Smooth muscle cell (in vitro differentiated cells): ENCODE measurements around the gene SCGB1D2. TPM values are rescaled to one million over a fixed set of nuclear protein-coding genes. Genes with fewer than 3 reads are reported as not detected.

Experiments used
- DNase-seq: peaks from one replicate; lab custom pipeline; 2025; ENCODE audit not compliant: unreplicated experiment; lab: John Stamatoyannopoulos, UW
- H2AFZ ChIP-seq: fragments of 200-600 bp; sonication (generic); 2 replicates; pipeline ENCODE4 v1.6.0; 2016; ENCODE audit warnings: antibody characterized with exemption, low read depth, mild to moderate bottlenecking
- H3F3A ChIP-seq: fragments of 200-600 bp; sonication (generic); 2 replicates; pipeline ENCODE4 v1.6.0; 2017; ENCODE audit warnings: antibody characterized with exemption, low read depth
- H3K27ac ChIP-seq: fragments of 200-600 bp; sonication (generic); 2 replicates; pipeline ENCODE4 v1.5.1; 2016; ENCODE audit warnings: low read depth, mild to moderate bottlenecking
- H3K27me3 ChIP-seq: fragments of 200-600 bp; sonication (generic); 2 replicates; pipeline ENCODE4 v1.6.1; 2016; ENCODE audit warnings: low read depth, mild to moderate bottlenecking
- H3K36me3 ChIP-seq: fragments of 200-600 bp; sonication (generic); 2 replicates; pipeline ENCODE4 v1.5.1; 2016; ENCODE audit warnings: low read depth
- H3K4me1 ChIP-seq: fragments of 200-600 bp; sonication (generic); 2 replicates; pipeline ENCODE4 v1.5.1; 2016; ENCODE audit warnings: low read depth
- H3K4me2 ChIP-seq: fragments of 200-600 bp; sonication (generic); 2 replicates; pipeline ENCODE4 v1.6.0; 2016; ENCODE audit warnings: mild to moderate bottlenecking
- H3K4me3 ChIP-seq: fragments of 200-600 bp; sonication (generic); 2 replicates; pipeline ENCODE4 v1.5.1; 2016; ENCODE audit warnings: mild to moderate bottlenecking
- H3K79me2 ChIP-seq: fragments of 200-600 bp; sonication (generic); 2 replicates; pipeline ENCODE4 v1.6.0; 2016; ENCODE audit warnings: low read depth, mild to moderate bottlenecking
- H3K9ac ChIP-seq: fragments of 200-600 bp; sonication (generic); 2 replicates; pipeline ENCODE4 v1.6.0; 2016; ENCODE audit warnings: low read depth
- H3K9me3 ChIP-seq: fragments of 200-600 bp; sonication (generic); replicated peaks from 2 replicates; pipeline ENCODE4 v1.5.1; 2016; ENCODE audit warnings: low read depth
- H4K20me1 ChIP-seq: fragments of 200-600 bp; sonication (generic); 2 replicates; pipeline ENCODE4 v1.6.0; 2016; ENCODE audit warnings: low read depth
- WGBS: methylation state at CpG from one replicate; pipeline ENCODE4 v1.1.7; 2016; ENCODE audit warnings: low lambda C conversion rate; 5-methylcytosine and 5-hydroxymethylcytosine counted together
- polyA plus RNA-seq: library from polyadenylated mRNA; unstranded; fragments of >200 nt; fragmentation: Nextera tagmentation; extraction: Ambion mirVana; gene quantifications from 2 replicates; pipeline ENCODE4 v1.2.1, GENCODE V29; 2016
- total RNA-seq: library from RNA; depleted of rRNA; stranded (reverse); fragments of >200 nt; gene quantifications from 2 replicates; pipeline ENCODE4 v1.2.3, GENCODE V29; 2014
- TF ChIP-seq, protein P1 (sequence below): fragments of 200-600 bp; sonication (generic); IDR thresholded peaks from 2 replicates; pipeline ENCODE4 v1.5.1; 2017; ENCODE audit warnings: borderline replicate concordance, mild to moderate bottlenecking, antibody characterized with exemption; ENCODE audit not compliant: insufficient read depth, poor library complexity, severe bottlenecking

SCGB1D2 gene
- total and polyA plus RNA-seq, 2 experiments from 2014 or later: not detected

DNA sequence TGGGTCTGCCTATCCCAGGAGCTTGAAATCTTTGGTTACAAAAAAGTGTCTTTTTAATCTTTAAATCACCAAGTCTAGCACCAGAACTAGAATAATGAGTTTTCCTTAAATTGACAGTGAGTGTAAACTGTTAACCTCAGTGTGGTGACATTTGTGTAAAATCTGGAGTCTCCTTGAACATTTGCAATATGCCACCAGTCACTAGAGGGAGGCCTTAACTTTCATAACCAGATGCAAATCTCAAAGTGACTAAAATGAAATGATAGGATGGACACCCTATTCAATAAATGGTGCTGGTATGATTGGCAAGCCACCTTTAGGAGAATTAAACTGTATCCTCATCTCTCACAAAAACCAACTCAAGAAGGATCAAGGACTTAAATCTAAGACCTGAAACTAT is 8.3 kb upstream of the SCGB1D2 start:
- Histone ChIP-seq H3K4me1 (no peaks in the 10 kb centered on the region), H3K27ac (no peak overlapping the region), H3F3A (no peaks in the 10 kb centered on the region), H3K36me3 (no peaks in the 10 kb centered on the region), H2AFZ (no peak overlapping the region), H3K4me2 (no peak overlapping the region), H3K4me3 (no peak overlapping the region), H3K9ac (no peak overlapping the region), H3K79me2 (no peaks in the 10 kb centered on the region), H4K20me1 (no peaks in the 10 kb centered on the region), H3K9me3 (no peaks in the 10 kb centered on the region), H3K27me3 (peaks cover 8% of the 10 kb centered on the region)
- no peak for DNase-seq
- TF ChIP-seq, protein P1, sequence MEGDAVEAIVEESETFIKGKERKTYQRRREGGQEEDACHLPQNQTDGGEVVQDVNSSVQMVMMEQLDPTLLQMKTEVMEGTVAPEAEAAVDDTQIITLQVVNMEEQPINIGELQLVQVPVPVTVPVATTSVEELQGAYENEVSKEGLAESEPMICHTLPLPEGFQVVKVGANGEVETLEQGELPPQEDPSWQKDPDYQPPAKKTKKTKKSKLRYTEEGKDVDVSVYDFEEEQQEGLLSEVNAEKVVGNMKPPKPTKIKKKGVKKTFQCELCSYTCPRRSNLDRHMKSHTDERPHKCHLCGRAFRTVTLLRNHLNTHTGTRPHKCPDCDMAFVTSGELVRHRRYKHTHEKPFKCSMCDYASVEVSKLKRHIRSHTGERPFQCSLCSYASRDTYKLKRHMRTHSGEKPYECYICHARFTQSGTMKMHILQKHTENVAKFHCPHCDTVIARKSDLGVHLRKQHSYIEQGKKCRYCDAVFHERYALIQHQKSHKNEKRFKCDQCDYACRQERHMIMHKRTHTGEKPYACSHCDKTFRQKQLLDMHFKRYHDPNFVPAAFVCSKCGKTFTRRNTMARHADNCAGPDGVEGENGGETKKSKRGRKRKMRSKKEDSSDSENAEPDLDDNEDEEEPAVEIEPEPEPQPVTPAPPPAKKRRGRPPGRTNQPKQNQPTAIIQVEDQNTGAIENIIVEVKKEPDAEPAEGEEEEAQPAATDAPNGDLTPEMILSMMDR: no peak

DNA sequence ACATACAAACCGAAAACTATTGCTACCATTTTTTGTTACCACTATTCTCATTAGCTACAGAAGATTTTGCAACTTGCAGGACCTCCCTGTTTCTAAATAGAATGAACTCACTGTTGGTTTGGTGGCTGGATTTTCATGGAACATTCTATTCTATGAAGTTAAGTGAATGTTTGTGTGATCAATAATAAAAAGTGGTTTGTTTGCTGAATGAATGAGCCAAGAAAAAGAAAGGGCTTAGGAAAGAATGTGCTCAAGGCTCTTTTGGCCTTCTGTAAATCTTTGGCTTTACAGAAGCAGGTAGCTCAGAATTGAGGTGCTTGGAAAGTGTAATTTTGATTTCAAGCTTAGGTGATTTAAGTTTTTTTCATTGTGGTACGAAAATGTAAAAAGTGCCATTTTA is 5.9 kb upstream of the SCGB1D2 start:
- Histone ChIP-seq H3K4me2 (no peak overlapping the region), H3K9me3 (no peaks in the 10 kb centered on the region), H3K4me3 (no peak overlapping the region), H2AFZ (no peak overlapping the region), H3K36me3 (no peaks in the 10 kb centered on the region), H3K79me2 (no peaks in the 10 kb centered on the region), H3F3A (no peaks in the 10 kb centered on the region), H3K27me3 (peaks cover 8% of the 10 kb centered on the region), H3K9ac (no peak overlapping the region), H3K4me1 (no peaks in the 10 kb centered on the region), H4K20me1 (no peaks in the 10 kb centered on the region), H3K27ac (no peak overlapping the region)
- no peak for DNase-seq
- 81% methylated on average over 2 of the region's 2 CpGs for WGBS
- TF ChIP-seq, protein P1: no peak

DNA sequence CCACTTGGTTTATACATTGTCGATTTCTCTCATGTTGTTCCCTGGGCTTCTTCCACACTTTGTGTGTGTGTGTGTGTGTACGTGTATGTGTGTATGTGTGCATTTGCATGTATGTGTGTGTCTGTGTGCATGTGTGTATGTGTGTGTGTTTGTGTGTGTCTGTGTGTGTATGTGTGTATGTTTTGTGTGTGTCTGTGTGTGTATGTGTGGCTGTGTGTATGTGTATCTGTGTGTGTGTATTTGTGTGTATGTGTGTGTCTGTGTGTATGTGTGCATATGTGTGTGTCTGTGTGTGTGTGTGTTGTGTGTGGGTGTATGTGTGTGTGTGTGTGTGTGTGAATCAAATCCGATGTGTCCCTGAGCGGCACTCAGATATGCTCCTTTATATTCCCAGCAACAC is 4.5 kb upstream of the SCGB1D2 start:
- H4K20me1 ChIP-seq: no peaks in the 10 kb centered on the region
- H3K36me3 ChIP-seq: no peaks in the 10 kb centered on the region
- no peak overlapping the region for H3K4me2 ChIP-seq
- no peaks in the 10 kb centered on the region for H3K4me1 ChIP-seq
- H3K9me3 ChIP-seq: no peaks in the 10 kb centered on the region
- TF ChIP-seq, protein P1: no peak
- no peaks in the 10 kb centered on the region for H3F3A ChIP-seq
- no peak overlapping the region for H3K27ac ChIP-seq
- no peak overlapping the region for H2AFZ ChIP-seq
- H3K27me3 ChIP-seq: peaks cover 8% of the 10 kb centered on the region
- WGBS: 57% methylated on average over 3 of the region's 4 CpGs
- DNase-seq: no peak
- H3K4me3 ChIP-seq: no peak overlapping the region
- H3K79me2 ChIP-seq: no peaks in the 10 kb centered on the region
- H3K9ac ChIP-seq: no peak overlapping the region

DNA sequence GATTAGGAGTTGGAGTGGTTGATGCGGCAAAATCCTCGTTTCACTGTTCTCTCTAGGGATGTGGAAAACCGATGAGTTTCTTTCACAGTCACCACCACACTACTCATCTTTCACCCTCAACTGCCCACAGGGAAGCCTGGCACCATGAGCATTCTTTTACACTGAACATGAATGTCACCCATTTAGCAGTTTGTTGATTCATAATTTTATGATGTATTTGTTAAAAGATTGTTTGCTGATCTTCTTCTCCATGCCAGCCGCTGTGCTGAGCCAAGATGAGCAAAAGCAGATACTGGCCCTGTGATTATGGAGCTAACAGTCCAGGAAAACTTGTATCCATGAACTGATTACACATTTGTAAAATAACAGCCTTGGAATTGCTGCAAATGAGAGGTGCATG is 3.9 kb upstream of the SCGB1D2 start:
- TF ChIP-seq, protein P1: no peak
- H4K20me1 ChIP-seq: no peaks in the 10 kb centered on the region
- H3K79me2 ChIP-seq: no peaks in the 10 kb centered on the region

More for the DNA sequence above, 3.9 kb upstream of the SCGB1D2 start:
- WGBS: 86% methylated on average over 4 of the region's 4 CpGs
- no peak overlapping the region for H3K9ac ChIP-seq
- H3K36me3 ChIP-seq: no peaks in the 10 kb centered on the region
- H3K4me2 ChIP-seq: no peak overlapping the region
- H3F3A ChIP-seq: no peaks in the 10 kb centered on the region
- no peak for DNase-seq
- H2AFZ ChIP-seq: no peak overlapping the region
- no peaks in the 10 kb centered on the region for H3K4me1 ChIP-seq
- H3K9me3 ChIP-seq: no peaks in the 10 kb centered on the region
- H3K27me3 ChIP-seq: peaks cover 8% of the 10 kb centered on the region
- H3K4me3 ChIP-seq: no peak overlapping the region
- no peak overlapping the region for H3K27ac ChIP-seq
